ENCODE results near the gene DNAJC19.
"Not testable (repeated sequence)": the region's sequence is repeated elsewhere in the genome, so short reads cannot be mapped to it uniquely, and the experiment has no call there.

DNA sequence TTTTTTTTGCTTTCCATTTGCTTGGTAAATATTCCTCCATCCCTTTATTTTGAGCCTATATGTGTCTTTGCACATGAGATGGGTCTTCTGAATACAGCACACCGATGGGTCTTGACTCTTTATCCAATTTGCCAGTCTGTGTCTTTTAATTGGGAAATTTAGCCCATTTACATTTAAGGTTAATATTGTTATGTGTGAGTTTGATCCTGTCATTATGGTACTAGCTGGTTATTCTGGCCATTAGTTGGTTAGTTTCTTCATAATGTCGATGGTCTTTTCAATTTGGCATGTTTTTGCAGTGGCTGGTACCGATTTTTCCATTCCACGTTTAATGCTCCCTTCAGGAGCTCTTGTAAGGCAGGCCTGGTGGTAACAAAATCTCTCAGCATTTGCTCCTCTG, 12.8 kb upstream of the DNAJC19 start:
- not testable (repeated sequence) for TF ChIP-seq EZH2 (IDR thresholded peaks at IDR 0.05; ENCODE audit: insufficient read depth, poor library complexity, severe bottlenecking); EZH2phosphoT487 (IDR thresholded peaks at IDR 0.05; ENCODE audit: insufficient read depth, low read depth)
